HEK293 (cell line): Measurements from ENCODE around the gene SH3RF3.

Experiments
- BCL11A ChIP-seq: fragments of 450-650 bp; formaldehyde crosslinking; IDR thresholded peaks from 2 replicates; pipeline ENCODE4 v1.5.1; 2016; ENCODE audit warnings: low read depth, missing biosample characterization, missing genetic modification characterization
- SALL2 ChIP-seq: fragments of 450-650 bp; formaldehyde crosslinking; IDR thresholded peaks from 2 replicates; pipeline ENCODE4 v1.5.0; 2017; ENCODE audit warnings: missing biosample characterization, mild to moderate bottlenecking, missing genetic modification characterization, borderline replicate concordance
- SP2 ChIP-seq: fragments of 450-650 bp; formaldehyde crosslinking; IDR thresholded peaks from 2 replicates; pipeline ENCODE4 v1.5.1; 2016; ENCODE audit warnings: missing biosample characterization, missing genetic modification characterization
- YY1 ChIP-seq: fragments of 450-650 bp; formaldehyde crosslinking; IDR thresholded peaks from 2 replicates; pipeline ENCODE4 v1.5.1; 2018; ENCODE audit warnings: missing biosample characterization, missing genetic modification characterization
- ZBTB7A ChIP-seq: fragments of 450-650 bp; formaldehyde crosslinking; IDR thresholded peaks from 2 replicates; pipeline ENCODE4 v1.5.1; 2016; ENCODE audit warnings: low read depth, missing biosample characterization, missing genetic modification characterization
- ZNF121 ChIP-seq: fragments of 450-650 bp; formaldehyde crosslinking; IDR thresholded peaks from 2 replicates; pipeline ENCODE4 v1.5.1; 2016; ENCODE audit warnings: missing biosample characterization, missing genetic modification characterization
- ZNF175 ChIP-seq: fragments of 450-650 bp; formaldehyde crosslinking; IDR thresholded peaks from 2 replicates; pipeline ENCODE4 v1.5.1; 2016; ENCODE audit warnings: missing biosample characterization, missing genetic modification characterization
- ZNF2 ChIP-seq: fragments of 450-650 bp; formaldehyde crosslinking; IDR thresholded peaks from 2 replicates; pipeline ENCODE4 v1.5.1; 2016; ENCODE audit warnings: missing biosample characterization, missing genetic modification characterization
- ZNF324 ChIP-seq: fragments of 450-650 bp; formaldehyde crosslinking; IDR thresholded peaks from 2 replicates; pipeline ENCODE4 v1.5.1; 2016; ENCODE audit warnings: missing biosample characterization, missing genetic modification characterization
- ZNF549 ChIP-seq: fragments of 450-650 bp; IDR thresholded peaks from 2 replicates; pipeline ENCODE4 v1.5.1; 2018; ENCODE audit warnings: missing biosample characterization, missing genetic modification characterization, mild to moderate bottlenecking, inconsistent platforms, moderate library complexity
- TF ChIP-seq, protein P1 (sequence below): fragments of 450-650 bp; formaldehyde crosslinking; IDR thresholded peaks from 2 replicates; pipeline ENCODE4 v1.5.1; 2016; ENCODE audit warnings: missing biosample characterization, missing genetic modification characterization
- TF ChIP-seq, protein P2 (sequence below): fragments of 450-650 bp; formaldehyde crosslinking; IDR thresholded peaks from 2 replicates; pipeline ENCODE4 v1.5.1; 2016; ENCODE audit warnings: missing biosample characterization, missing genetic modification characterization, borderline replicate concordance
- TF ChIP-seq, protein P3 (sequence below): fragments of 450-650 bp; formaldehyde crosslinking; IDR thresholded peaks from 2 replicates; pipeline ENCODE4 v1.5.1; 2016; ENCODE audit warnings: missing biosample characterization, missing genetic modification characterization
- TF ChIP-seq, protein P4 (sequence below): fragments of 450-650 bp; formaldehyde crosslinking; IDR thresholded peaks from 2 replicates; pipeline ENCODE4 v1.5.1; 2016; ENCODE audit warnings: missing biosample characterization, missing genetic modification characterization

DNA sequence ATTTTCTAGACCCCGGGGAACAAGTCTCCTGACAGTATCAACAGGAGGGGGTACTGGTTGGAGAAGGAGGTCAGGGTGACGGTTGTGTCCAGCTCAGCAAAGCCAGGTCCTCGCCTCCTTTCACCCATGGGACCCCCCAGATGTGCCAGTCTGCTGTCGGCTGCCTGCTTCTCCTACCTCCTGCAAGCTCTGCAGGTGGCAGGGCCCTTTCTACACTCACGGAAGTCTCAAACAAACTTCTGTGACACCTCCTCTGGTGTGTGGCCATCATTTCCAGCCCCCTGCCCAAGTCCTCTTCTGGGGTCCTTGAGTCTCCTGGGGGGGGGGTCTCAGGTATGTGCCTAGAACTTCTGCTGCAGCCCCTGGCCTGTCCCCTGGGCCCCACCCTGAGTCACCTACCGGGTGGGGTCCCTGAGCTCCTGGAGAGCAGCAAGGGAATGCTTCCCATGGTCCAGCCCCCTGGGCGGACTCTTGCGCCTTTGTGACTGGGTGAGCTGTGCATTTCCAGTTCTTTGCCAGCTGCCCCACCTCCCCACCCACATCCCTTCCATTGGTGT, 12.8 kb downstream of the SH3RF3 start:
- TF ChIP-seq, protein P1, sequence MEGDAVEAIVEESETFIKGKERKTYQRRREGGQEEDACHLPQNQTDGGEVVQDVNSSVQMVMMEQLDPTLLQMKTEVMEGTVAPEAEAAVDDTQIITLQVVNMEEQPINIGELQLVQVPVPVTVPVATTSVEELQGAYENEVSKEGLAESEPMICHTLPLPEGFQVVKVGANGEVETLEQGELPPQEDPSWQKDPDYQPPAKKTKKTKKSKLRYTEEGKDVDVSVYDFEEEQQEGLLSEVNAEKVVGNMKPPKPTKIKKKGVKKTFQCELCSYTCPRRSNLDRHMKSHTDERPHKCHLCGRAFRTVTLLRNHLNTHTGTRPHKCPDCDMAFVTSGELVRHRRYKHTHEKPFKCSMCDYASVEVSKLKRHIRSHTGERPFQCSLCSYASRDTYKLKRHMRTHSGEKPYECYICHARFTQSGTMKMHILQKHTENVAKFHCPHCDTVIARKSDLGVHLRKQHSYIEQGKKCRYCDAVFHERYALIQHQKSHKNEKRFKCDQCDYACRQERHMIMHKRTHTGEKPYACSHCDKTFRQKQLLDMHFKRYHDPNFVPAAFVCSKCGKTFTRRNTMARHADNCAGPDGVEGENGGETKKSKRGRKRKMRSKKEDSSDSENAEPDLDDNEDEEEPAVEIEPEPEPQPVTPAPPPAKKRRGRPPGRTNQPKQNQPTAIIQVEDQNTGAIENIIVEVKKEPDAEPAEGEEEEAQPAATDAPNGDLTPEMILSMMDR (tag by site-specific recombination) = no peak
- TF ChIP-seq ZNF175 (tag by site-specific recombination) (no peak), BCL11A (tag by site-specific recombination) (no peak), ZNF2 (tag by site-specific recombination) (no peak), ZNF121 (tag by site-specific recombination) (no peak), SP2 (tag by site-specific recombination) (no peak), YY1 (tag by site-specific recombination) (no peak), ZBTB7A (tag by site-specific recombination) (no peak), SALL2 (tag by site-specific recombination) (no peak), ZNF549 (tag by site-specific recombination) (no peak), ZNF324 (tag by site-specific recombination) (no peak)
- TF ChIP-seq, protein P2, sequence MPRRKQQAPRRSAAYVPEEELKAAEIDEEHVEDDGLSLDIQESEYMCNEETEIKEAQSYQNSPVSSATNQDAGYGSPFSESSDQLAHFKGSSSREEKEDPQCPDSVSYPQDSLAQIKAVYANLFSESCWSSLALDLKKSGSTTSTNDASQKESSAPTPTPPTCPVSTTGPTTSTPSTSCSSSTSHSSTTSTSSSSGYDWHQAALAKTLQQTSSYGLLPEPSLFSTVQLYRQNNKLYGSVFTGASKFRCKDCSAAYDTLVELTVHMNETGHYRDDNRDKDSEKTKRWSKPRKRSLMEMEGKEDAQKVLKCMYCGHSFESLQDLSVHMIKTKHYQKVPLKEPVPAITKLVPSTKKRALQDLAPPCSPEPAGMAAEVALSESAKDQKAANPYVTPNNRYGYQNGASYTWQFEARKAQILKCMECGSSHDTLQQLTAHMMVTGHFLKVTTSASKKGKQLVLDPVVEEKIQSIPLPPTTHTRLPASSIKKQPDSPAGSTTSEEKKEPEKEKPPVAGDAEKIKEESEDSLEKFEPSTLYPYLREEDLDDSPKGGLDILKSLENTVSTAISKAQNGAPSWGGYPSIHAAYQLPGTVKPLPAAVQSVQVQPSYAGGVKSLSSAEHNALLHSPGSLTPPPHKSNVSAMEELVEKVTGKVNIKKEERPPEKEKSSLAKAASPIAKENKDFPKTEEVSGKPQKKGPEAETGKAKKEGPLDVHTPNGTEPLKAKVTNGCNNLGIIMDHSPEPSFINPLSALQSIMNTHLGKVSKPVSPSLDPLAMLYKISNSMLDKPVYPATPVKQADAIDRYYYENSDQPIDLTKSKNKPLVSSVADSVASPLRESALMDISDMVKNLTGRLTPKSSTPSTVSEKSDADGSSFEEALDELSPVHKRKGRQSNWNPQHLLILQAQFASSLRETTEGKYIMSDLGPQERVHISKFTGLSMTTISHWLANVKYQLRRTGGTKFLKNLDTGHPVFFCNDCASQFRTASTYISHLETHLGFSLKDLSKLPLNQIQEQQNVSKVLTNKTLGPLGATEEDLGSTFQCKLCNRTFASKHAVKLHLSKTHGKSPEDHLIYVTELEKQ (tag by site-specific recombination) = no peak
- TF ChIP-seq, protein P3, sequence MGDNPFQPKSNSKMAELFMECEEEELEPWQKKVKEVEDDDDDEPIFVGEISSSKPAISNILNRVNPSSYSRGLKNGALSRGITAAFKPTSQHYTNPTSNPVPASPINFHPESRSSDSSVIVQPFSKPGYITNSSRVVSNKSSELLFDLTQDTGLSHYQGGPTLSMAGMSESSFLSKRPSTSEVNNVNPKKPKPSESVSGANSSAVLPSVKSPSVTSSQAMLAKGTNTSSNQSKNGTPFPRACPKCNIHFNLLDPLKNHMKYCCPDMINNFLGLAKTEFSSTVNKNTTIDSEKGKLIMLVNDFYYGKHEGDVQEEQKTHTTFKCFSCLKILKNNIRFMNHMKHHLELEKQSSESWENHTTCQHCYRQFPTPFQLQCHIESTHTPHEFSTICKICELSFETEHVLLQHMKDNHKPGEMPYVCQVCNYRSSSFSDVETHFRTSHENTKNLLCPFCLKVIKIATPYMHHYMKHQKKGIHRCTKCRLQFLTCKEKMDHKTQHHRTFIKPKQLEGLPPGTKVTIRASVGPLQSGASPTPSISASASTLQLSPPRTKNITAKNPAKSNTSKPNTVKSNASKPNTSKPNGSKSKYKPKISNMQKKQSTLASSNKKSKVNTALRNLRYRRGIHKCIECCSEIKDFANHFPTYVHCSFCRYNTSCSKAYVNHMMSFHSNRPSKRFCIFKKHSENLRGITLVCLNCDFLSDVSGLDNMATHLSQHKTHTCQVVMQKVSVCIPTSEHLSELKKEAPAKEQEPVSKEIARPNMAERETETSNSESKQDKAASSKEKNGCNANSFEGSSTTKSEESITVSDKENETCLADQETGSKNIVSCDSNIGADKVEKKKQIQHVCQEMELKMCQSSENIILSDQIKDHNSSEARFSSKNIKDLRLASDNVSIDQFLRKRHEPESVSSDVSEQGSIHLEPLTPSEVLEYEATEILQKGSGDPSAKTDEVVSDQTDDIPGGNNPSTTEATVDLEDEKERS (tag by site-specific recombination) = no peak
- TF ChIP-seq, protein P4, sequence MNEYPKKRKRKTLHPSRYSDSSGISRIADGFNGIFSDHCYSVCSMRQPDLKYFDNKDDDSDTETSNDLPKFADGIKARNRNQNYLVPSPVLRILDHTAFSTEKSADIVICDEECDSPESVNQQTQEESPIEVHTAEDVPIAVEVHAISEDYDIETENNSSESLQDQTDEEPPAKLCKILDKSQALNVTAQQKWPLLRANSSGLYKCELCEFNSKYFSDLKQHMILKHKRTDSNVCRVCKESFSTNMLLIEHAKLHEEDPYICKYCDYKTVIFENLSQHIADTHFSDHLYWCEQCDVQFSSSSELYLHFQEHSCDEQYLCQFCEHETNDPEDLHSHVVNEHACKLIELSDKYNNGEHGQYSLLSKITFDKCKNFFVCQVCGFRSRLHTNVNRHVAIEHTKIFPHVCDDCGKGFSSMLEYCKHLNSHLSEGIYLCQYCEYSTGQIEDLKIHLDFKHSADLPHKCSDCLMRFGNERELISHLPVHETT (tag by site-specific recombination) = no peak
